HEK293 (cell line): ENCODE measurements around the gene FGD3.

ENCODE experiments used
- CTCF ChIA-PET: fragments of 350-600 bp; formaldehyde crosslinking; extraction: SDS; loops from one replicate; lab custom pipeline; 2021; ENCODE audit warnings: antibody characterized with exemption; lab: Yijun Ruan, JAX
- POLR2A ChIA-PET: fragments of 300-600 bp; formaldehyde crosslinking; extraction: SDS; loops from one replicate; lab custom pipeline; 2020; ENCODE audit warnings: antibody characterized with exemption, inconsistent platforms; lab: Yijun Ruan, JAX
- H3K27ac ChIP-seq: fragments of 200-500 bp; sonication (Bioruptor generic); 2 replicates; pipeline ENCODE4 v1.5.1; 2014; ENCODE audit warnings: low read depth, low read length, control low read depth, inconsistent platforms; ENCODE audit errors: extremely low read depth
- H3K36me3 ChIP-seq, 2 experiments: fragments of 200-500 bp in 1 of 2; sonication (Bioruptor generic) in 1 of 2; 1 replicate in 1 of 2; 2 replicates in 1 of 2; pipeline ENCODE4 v1.5.1; 2014 to 2017; ENCODE audit warnings: inconsistent platforms in 2 of 2, low read length in 2 of 2; ENCODE audit not compliant: control insufficient read depth in 2 of 2, insufficient read depth in 1 of 2
- H3K4me1 ChIP-seq: fragments of 200-500 bp; sonication (Bioruptor generic); 2 replicates; pipeline ENCODE4 v1.5.1; 2014; ENCODE audit warnings: mild to moderate bottlenecking, low read length, inconsistent platforms; ENCODE audit not compliant: control insufficient read depth, insufficient read depth
- H3K4me3 ChIP-seq: 2 replicates; pipeline ENCODE4 v1.5.1; 2011; ENCODE audit warnings: low read depth, mild to moderate bottlenecking, control low read depth, low read length, moderate library complexity
- H3K9me3 ChIP-seq: fragments of 200-500 bp; sonication (Bioruptor generic); 2 replicates; pipeline ENCODE4 v1.5.1; 2014; ENCODE audit warnings: low read depth, low read length, inconsistent platforms; ENCODE audit not compliant: control insufficient read depth, insufficient read depth
- BCL11B ChIP-seq: fragments of 450-650 bp; formaldehyde crosslinking; IDR thresholded peaks from 2 replicates; pipeline ENCODE4 v1.5.1; 2016; ENCODE audit warnings: low read depth, missing biosample characterization, missing genetic modification characterization
- GLI2 ChIP-seq: fragments of 450-650 bp; formaldehyde crosslinking; IDR thresholded peaks from 2 replicates; pipeline ENCODE4; 2017; ENCODE audit warnings: missing biosample characterization, missing genetic modification characterization, low read depth, borderline replicate concordance
- ZBTB20 ChIP-seq: fragments of 450-650 bp; formaldehyde crosslinking; IDR thresholded peaks from 2 replicates; pipeline ENCODE4 v1.5.1; 2016; ENCODE audit warnings: missing biosample characterization, missing genetic modification characterization
- ZBTB21 ChIP-seq: fragments of 450-650 bp; formaldehyde crosslinking; IDR thresholded peaks from 2 replicates; pipeline ENCODE4 v1.5.1; 2017; ENCODE audit warnings: missing biosample characterization, missing genetic modification characterization
- ZBTB7A ChIP-seq: fragments of 450-650 bp; formaldehyde crosslinking; IDR thresholded peaks from 2 replicates; pipeline ENCODE4 v1.5.1; 2016; ENCODE audit warnings: low read depth, missing biosample characterization, missing genetic modification characterization
- ZEB2 ChIP-seq: fragments of 450-650 bp; formaldehyde crosslinking; IDR thresholded peaks from 2 replicates; pipeline ENCODE4 v1.5.1; 2016; ENCODE audit warnings: missing biosample characterization, missing genetic modification characterization
- ZFP69B ChIP-seq: fragments of 450-650 bp; formaldehyde crosslinking; IDR thresholded peaks from 2 replicates; pipeline ENCODE4 v1.5.1; 2016; ENCODE audit warnings: missing biosample characterization, missing genetic modification characterization
- ZNF155 ChIP-seq: fragments of 450-650 bp; formaldehyde crosslinking; IDR thresholded peaks from 2 replicates; pipeline ENCODE4 v1.5.1; 2016; ENCODE audit warnings: missing biosample characterization, missing genetic modification characterization
- ZNF16 ChIP-seq: fragments of 450-650 bp; formaldehyde crosslinking; IDR thresholded peaks from 2 replicates; pipeline ENCODE4 v1.5.1; 2016; ENCODE audit warnings: low read depth, missing biosample characterization, missing genetic modification characterization
- ZNF19 ChIP-seq: fragments of 450-650 bp; formaldehyde crosslinking; IDR thresholded peaks from 2 replicates; pipeline ENCODE4; 2016; ENCODE audit warnings: missing biosample characterization, missing genetic modification characterization, low read depth
- ZNF248 ChIP-seq: fragments of 450-650 bp; formaldehyde crosslinking; IDR thresholded peaks from 2 replicates; pipeline ENCODE4 v1.5.1; 2017; ENCODE audit warnings: missing biosample characterization, missing genetic modification characterization
- ZNF274 ChIP-seq, 2 experiments: fragments of 200-500 bp in 1 of 2; fragments of 450-650 bp in 1 of 2; sonication (Bioruptor generic) in 1 of 2; formaldehyde crosslinking in 1 of 2; IDR thresholded peaks; 2 replicates each; pipeline versions ENCODE4 v1.5.1 to v1.6.1; 2014 to 2016; ENCODE audit warnings: borderline replicate concordance in 1 of 2, inconsistent platforms in 1 of 2, low read length in 1 of 2, missing biosample characterization in 1 of 2, missing genetic modification characterization in 1 of 2
- ZNF510 ChIP-seq: fragments of 450-650 bp; formaldehyde crosslinking; IDR thresholded peaks from 2 replicates; pipeline ENCODE4 v1.5.1; 2018; ENCODE audit warnings: mild to moderate bottlenecking, missing genetic modification characterization, missing biosample characterization; ENCODE audit not compliant: insufficient replicate concordance
- ZNF623 ChIP-seq: fragments of 450-650 bp; formaldehyde crosslinking; IDR thresholded peaks from 2 replicates; pipeline ENCODE4 v1.5.1; 2016; ENCODE audit warnings: missing biosample characterization, missing genetic modification characterization
- ZNF654 ChIP-seq: fragments of 450-650 bp; formaldehyde crosslinking; IDR thresholded peaks from 2 replicates; pipeline ENCODE4 v1.5.1; 2016; ENCODE audit warnings: low read depth, missing biosample characterization, missing genetic modification characterization
- ZNF747 ChIP-seq: fragments of 450-650 bp; formaldehyde crosslinking; IDR thresholded peaks from 2 replicates; pipeline ENCODE4 v1.5.1; 2016; ENCODE audit warnings: missing biosample characterization, missing genetic modification characterization
- ZNF830 ChIP-seq: fragments of 450-650 bp; IDR thresholded peaks from 2 replicates; pipeline ENCODE4 v1.5.0; 2018; ENCODE audit warnings: missing biosample characterization, missing genetic modification characterization, low read depth, mild to moderate bottlenecking, moderate library complexity
- TF ChIP-seq, protein P1 (sequence below): fragments of 450-650 bp; formaldehyde crosslinking; IDR thresholded peaks from 2 replicates; pipeline ENCODE4 v1.5.1; 2017; ENCODE audit warnings: missing biosample characterization, mild to moderate bottlenecking, missing genetic modification characterization, moderate library complexity

FGD3 gene

GRCh38 chr9:93058355-93059010, 111.2 kb downstream of the FGD3 start, which contains the start of gene SUSD3 (continued):
- TF ChIP-seq ZBTB7A (tag by site-specific recombination), result no peak
- TF ChIP-seq BCL11B (tag by site-specific recombination), result no peak
- no peak for TF ChIP-seq ZNF16 (tag by site-specific recombination)
- TF ChIP-seq ZFP69B (tag by site-specific recombination), result no peak
- no peak for TF ChIP-seq ZNF155
- TF ChIP-seq, all 188 proteins: peak for 3

- Histone ChIP-seq H3K9me3 (no peaks in the 10 kb centered on the region), H3K27ac (no peak overlapping the region), H3K36me3 (no peaks in the 10 kb centered on the region), H3K4me3 (no peak overlapping the region), H3K4me1 (no peaks in the 10 kb centered on the region)
- TF ChIP-seq ZNF510 (tag by site-specific recombination) (no peak), ZNF248 (tag by site-specific recombination) (no peak), ZEB2 (tag by site-specific recombination) (no peak), ZBTB20 (tag by site-specific recombination) (no peak), ZNF623 (tag by site-specific recombination) (no peak), ZBTB21 (no peak), ZNF19 (tag by site-specific recombination) (no peak), ZNF274 (IDR thresholded peaks at IDR 0.05; ENCODE audit: low read length) (no peak), ZNF274 (tag by site-specific recombination; IDR thresholded peaks at IDR 0.05; ENCODE audit: borderline replicate concordance) (no peak)
- ChIA-PET CTCF (interaction anchor here (1.9 kb wide), 1 partner anchor 49 kb away, joined by 9 read pairs; no protein-coding TSS in a partner anchor), POLR2A (interaction anchor here (0.7 kb wide), 1 partner anchor 19 kb away, joined by 3 read pairs; no protein-coding TSS in a partner anchor)
These were observed 111.8 kb downstream of the FGD3 start for GRCh38 chr9:93059011-93059714.

- no peak overlapping the region for H3K4me3 ChIP-seq
- TF ChIP-seq ZNF747 (tag by site-specific recombination) (no peak), GLI2 (no peak), ZNF830 (no peak), ZNF654 (tag by site-specific recombination) (no peak), ZNF248 (tag by site-specific recombination) (no peak), ZBTB20 (tag by site-specific recombination) (no peak), ZNF16 (tag by site-specific recombination) (no peak)
- TF ChIP-seq, protein P1, sequence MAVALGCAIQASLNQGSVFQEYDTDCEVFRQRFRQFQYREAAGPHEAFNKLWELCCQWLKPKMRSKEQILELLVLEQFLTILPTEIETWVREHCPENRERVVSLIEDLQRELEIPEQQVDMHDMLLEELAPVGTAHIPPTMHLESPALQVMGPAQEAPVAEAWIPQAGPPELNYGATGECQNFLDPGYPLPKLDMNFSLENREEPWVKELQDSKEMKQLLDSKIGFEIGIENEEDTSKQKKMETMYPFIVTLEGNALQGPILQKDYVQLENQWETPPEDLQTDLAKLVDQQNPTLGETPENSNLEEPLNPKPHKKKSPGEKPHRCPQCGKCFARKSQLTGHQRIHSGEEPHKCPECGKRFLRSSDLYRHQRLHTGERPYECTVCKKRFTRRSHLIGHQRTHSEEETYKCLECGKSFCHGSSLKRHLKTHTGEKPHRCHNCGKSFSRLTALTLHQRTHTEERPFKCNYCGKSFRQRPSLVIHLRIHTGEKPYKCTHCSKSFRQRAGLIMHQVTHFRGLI (tag by site-specific recombination), result no peak
- no peak overlapping the region for H3K27ac ChIP-seq
These were observed 112.6 kb downstream of the FGD3 start for GRCh38 chr9:93059715-93060578.

More at GRCh38 chr9:93059715-93060578, 112.6 kb downstream of the FGD3 start:
- Histone ChIP-seq H3K9me3 (no peaks in the 10 kb centered on the region), H3K36me3 (no peaks in the 10 kb centered on the region), H3K4me1 (no peaks in the 10 kb centered on the region)
- ChIA-PET CTCF (interaction anchor here (0.7 to 1.9 kb wide), 3 partner anchors 48 to 253 kb away, joined by 5 to 9 read pairs (median 6); no protein-coding TSS in a partner anchor), POLR2A (no interaction called here)
